GM19467 (cell line): ENCODE results near the gene STAU1.
"Not testable (repeated sequence)": the region's sequence is repeated elsewhere in the genome, so short reads cannot be mapped to it uniquely, and the experiment has no call there.

Source experiments
- ATAC-seq: cut with Tn5 transposase; IDR thresholded peaks from one replicate; pipeline ENCODE4 v1.9.1; 2021; ENCODE audit warnings: mild to moderate bottlenecking, moderate library complexity; ENCODE audit not compliant: unreplicated experiment

Gene STAU1

GRCh38 chr20:49166534-49167449 is 21.3 kb downstream of the STAU1 start:
- peak; percentile 56 for ATAC-seq

GRCh38 chr20:49165611-49166010 is 22.5 kb downstream of the STAU1 start:
- no peak for ATAC-seq

DNA sequence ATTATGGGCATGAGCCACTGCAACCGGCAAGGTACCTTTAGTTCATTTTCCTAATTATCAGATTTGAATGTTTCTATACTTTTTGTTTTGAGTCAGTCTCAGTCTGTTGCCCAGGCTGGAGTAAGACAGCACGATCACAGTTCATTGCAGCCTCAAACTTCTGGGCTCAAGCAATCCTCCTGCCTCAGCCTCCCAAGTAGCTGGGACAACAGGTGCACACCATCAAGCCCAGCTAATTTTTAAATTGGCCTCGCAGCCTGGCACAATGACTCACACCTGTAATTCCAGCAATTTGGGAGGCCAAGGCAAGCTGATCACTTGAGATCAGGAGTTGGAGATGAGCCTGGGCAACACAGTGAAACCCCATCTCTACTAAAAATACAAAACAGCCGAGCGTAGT is 24.4 kb downstream of the STAU1 start:
- no peak for ATAC-seq

GRCh38 chr20:49161428-49162152 is 26.5 kb downstream of the STAU1 start:
- no peak for ATAC-seq

DNA sequence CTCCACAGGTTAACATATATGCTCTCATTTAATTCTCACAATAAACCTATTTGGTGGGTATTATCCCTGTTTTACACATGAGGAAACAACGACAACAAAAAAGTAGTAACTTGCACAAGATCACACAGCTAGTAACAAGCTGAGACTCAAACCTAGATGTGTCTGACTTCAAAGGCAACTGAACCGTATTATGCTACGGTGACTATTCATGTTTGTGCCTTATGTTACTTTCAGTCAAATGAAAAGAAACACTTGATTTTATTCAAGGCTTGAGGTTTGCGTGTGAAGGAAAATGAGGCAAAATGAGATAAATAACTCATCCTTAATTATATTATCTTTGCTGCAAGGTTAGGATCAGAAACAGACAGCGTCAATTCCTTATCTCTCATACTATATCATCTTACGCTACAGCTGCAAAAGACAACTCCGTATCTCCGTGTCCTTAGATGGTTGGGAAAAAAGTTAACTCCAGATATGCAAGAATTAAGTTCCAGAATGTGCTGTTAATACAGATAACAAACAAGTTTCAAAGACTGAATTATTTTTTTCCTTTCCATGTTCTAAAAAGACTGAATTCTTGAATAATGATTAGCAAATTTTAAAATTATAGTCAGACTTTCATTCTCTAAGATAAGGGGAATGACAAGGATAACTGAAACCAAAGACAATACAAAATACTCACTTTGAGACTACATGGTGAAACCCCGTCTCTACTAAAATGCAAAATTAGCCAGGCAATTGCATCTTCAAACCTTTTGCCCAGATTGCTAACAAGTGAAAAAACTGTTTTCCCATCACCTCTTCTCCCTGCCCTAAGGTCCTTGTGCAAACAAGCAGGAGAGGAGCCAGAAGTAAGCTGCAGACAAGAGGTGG is 27.8 kb downstream of the STAU1 start:
- ATAC-seq = no peak

DNA sequence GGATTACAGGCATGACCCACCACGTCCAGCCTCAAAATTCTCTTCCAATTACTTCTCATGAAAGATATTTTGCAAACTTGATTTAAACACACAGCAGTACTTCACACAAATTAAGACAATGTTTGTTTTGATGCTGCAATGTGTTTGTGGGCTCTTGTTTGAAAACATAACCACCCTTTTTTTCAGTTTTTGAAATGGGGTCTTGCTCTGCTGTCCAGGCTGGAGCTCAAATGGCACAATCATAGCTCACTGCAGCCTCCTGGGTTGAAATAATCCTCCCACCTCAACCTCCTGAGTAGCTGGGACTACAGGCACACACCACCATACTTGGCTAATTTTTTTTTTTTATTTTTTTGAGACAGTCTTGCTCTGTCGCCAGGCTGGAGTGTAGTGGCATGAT is 31.0 kb downstream of the STAU1 start:
- ATAC-seq = no peak

DNA sequence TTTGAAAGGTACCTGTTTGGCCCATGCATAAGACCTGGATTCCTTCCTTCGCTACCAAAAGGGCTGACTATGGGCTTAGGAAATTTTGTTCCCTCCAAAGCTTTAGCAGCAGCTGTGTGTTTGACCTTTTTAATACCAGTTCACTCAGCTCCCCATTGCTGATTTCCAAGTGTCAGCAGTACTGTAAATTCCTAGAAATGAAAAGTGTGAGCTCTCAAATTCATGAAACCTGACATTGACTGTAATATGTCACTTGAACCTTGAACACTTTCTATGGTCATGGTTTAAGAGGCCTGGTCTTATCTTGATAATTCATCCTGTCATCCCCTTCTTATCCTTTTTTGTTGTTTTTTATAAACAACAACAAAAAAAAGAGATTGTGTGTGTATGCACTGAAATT is 31.7 kb downstream of the STAU1 start:
- no peak for ATAC-seq

GRCh38 chr20:49151436-49151835 is 36.7 kb downstream of the STAU1 start:
- ATAC-seq = no peak

DNA sequence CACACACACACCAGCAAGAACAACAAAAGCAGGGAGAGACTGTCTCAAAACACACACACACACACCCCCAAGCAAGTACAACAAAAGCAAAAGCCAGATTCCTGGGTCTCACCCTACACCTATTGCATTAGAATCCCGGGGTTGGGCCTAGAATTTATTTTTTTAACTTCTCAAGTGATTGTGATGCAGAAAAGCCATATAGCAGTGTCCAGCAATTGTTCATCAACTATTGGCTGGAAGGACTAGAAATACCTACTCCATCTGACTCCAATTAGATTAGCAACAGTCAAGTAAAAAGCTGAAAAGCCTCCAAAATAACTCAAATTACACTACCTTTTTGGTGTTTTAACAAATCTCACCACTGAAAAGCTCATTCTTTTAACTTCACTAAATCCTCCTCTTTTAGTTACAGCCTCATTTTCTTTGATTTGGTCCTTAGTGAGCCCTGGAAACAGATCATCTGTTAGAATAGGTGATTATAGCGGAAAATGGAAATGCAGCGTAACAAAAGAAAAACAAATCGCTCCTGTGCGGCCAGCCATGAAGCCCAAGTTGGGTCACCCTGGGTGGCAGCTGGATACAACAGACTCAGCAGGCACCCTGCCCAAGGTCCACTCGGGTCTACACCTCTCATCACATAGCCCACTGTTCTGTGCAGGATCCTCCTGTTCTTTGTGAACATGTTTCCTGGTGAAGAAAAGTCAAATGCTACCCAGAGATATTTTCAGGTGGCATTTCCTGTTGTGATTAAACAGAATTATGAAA is 38.7 kb downstream of the STAU1 start:
- ATAC-seq = no peak

DNA sequence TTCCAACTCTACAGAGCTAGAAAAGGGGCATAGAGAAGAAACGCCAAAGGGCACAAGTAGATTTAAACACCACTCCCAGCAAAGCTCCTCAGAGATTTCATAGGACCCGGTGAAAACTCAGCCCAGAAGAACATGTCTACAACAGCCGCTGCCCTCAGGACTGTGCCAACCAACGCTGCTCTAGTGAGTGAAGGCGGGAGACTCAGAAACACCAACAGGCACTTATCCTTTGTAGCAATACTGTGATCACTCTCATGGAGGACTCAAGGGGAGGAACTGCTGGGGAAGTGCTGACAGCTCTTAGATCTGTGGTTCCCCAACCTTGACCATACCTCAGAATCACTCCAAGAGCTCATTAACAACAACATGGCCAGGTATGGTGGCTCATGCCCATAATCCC is 39.5 kb downstream of the STAU1 start:
- no peak for ATAC-seq

- no peak for ATAC-seq
Observed at GRCh38 chr20:49147296-49147695, 40.8 kb downstream of the STAU1 start.

- no peak for ATAC-seq
Observed at GRCh38 chr20:49146442-49147225, 41.5 kb downstream of the STAU1 start.

- no peak for ATAC-seq
Observed at GRCh38 chr20:49140834-49141233, 47.3 kb downstream of the STAU1 start.

DNA sequence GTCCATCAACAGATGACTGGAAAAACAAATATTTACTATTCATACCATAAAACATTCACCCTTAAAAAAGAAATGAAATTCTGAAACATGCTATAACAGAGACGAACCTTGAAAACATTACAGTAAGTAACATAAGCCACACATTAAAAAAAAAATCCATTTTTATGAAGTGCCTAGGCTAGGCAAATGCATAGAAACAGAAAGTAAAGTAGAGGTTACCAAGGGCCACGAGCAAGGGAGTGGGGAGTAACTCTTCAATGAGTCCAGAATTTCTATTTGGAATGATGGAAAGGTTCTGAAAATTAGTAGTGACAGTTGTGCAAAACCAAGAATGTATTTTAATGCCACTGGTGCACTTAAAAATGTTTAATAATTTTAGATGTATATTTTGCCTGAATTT is 47.7 kb downstream of the STAU1 start:
- ATAC-seq = no peak

- ATAC-seq = no peak
Observed at GRCh38 chr20:49138431-49138830, 49.7 kb downstream of the STAU1 start.

GRCh38 chr20:49136817-49137571 is 51.1 kb downstream of the STAU1 start:
- no peak for ATAC-seq

DNA sequence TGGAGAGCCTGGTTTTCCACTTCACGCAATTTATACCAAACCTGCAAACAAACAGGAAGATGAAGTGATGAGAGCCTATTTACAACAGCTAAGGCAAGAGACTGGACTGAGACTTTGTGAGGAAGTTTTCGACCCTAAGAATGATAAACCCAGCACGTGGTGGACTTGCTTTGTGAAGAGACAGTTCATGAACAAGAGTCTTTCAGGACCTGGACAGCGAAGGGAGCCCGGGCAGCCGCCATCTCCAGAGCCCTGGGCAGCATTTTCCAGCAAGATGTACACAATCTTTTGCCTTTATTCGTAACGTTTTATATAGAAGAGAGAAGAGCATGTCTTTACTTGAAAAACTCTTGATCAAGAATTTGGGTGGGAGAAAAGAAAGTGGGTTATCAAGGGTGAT is 53.3 kb downstream of the STAU1 start:
- not testable (repeated sequence) for ATAC-seq

DNA sequence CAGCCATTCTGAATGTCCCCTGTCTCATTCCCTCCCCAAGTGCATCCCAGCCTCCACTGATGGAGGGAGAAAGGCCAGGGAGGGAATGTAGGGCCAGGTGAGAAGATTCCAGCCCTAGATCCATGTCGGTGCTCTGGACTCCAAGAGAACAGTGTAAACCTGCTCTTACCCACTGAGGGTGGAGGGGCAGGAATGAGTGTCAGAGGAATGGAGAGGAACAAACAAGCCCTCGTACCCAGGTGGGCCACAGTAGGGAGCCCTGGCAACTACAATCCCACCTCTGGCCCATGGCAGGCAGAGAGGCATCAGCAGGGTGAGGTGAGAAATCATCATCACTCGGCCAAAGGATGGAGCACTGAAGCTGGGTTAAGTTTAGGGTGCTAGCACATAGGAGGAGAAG is 54.6 kb downstream of the STAU1 start:
- no peak for ATAC-seq

GRCh38 chr20:49132995-49133478 is 55.1 kb downstream of the STAU1 start:
- no peak for ATAC-seq
